ENCODE results near the gene SCAPER.

Gene SCAPER

GRCh38 chr15:76380249-76380648, 524.9 kb downstream of the SCAPER start:
- no peak overlapping the region for H3K27ac ChIP-seq (replicated peaks)
- no peak overlapping the region for H3K4me3 ChIP-seq (replicated peaks; ENCODE audit: insufficient read depth, low read length)
- TF ChIP-seq POLR2AphosphoS5 (IDR thresholded peaks at IDR 0.05; ENCODE audit: low read depth) = no peak
- TF ChIP-seq, protein P1, sequence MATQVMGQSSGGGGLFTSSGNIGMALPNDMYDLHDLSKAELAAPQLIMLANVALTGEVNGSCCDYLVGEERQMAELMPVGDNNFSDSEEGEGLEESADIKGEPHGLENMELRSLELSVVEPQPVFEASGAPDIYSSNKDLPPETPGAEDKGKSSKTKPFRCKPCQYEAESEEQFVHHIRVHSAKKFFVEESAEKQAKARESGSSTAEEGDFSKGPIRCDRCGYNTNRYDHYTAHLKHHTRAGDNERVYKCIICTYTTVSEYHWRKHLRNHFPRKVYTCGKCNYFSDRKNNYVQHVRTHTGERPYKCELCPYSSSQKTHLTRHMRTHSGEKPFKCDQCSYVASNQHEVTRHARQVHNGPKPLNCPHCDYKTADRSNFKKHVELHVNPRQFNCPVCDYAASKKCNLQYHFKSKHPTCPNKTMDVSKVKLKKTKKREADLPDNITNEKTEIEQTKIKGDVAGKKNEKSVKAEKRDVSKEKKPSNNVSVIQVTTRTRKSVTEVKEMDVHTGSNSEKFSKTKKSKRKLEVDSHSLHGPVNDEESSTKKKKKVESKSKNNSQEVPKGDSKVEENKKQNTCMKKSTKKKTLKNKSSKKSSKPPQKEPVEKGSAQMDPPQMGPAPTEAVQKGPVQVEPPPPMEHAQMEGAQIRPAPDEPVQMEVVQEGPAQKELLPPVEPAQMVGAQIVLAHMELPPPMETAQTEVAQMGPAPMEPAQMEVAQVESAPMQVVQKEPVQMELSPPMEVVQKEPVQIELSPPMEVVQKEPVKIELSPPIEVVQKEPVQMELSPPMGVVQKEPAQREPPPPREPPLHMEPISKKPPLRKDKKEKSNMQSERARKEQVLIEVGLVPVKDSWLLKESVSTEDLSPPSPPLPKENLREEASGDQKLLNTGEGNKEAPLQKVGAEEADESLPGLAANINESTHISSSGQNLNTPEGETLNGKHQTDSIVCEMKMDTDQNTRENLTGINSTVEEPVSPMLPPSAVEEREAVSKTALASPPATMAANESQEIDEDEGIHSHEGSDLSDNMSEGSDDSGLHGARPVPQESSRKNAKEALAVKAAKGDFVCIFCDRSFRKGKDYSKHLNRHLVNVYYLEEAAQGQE (IDR thresholded peaks at IDR 0.05; ENCODE audit: insufficient replicate concordance, low read depth) = no peak
- no peak for TF ChIP-seq SPI1 (IDR thresholded peaks at IDR 0.05; ENCODE audit: borderline replicate concordance, low read depth)
- TF ChIP-seq GABPA (IDR thresholded peaks at IDR 0.05; ENCODE audit: low read depth) = no peak
- TF ChIP-seq, protein P2, sequence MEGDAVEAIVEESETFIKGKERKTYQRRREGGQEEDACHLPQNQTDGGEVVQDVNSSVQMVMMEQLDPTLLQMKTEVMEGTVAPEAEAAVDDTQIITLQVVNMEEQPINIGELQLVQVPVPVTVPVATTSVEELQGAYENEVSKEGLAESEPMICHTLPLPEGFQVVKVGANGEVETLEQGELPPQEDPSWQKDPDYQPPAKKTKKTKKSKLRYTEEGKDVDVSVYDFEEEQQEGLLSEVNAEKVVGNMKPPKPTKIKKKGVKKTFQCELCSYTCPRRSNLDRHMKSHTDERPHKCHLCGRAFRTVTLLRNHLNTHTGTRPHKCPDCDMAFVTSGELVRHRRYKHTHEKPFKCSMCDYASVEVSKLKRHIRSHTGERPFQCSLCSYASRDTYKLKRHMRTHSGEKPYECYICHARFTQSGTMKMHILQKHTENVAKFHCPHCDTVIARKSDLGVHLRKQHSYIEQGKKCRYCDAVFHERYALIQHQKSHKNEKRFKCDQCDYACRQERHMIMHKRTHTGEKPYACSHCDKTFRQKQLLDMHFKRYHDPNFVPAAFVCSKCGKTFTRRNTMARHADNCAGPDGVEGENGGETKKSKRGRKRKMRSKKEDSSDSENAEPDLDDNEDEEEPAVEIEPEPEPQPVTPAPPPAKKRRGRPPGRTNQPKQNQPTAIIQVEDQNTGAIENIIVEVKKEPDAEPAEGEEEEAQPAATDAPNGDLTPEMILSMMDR (IDR thresholded peaks at IDR 0.05; ENCODE audit: insufficient read depth, low read length) = no peak
- DNase-seq (ENCODE audit: low read depth in 1 of 2, low spot score in 1 of 2) = no peak
- H3K27me3 ChIP-seq (ENCODE audit: insufficient read depth, poor library complexity, severe bottlenecking) = no peaks in the 10 kb centered on the region

DNA sequence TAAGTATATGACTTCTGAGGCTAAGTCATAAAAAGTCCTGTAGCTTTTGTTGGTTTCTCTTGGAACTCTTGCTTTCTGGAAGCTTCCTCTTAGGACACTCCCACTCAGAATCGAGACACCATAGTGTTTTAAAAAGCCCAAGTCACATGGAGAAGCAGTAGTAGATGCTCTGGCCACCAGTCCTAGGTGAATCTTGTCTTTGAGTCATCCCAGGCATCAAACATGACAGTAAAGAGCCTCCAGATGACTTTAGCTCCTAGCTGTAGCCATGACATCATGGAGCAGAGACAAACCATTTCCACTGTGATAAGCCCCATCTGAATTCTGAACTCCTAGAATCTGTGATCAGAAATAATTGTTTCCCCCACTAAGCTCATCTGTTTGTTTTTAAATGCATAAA, 526.4 kb downstream of the SCAPER start:
- no peaks in the 10 kb centered on the region for H3K27me3 ChIP-seq (ENCODE audit: insufficient read depth, poor library complexity, severe bottlenecking)
- DNase-seq (ENCODE audit: low read depth in 1 of 2, low spot score in 1 of 2) = no peak
- no peak overlapping the region for H3K27ac ChIP-seq (replicated peaks)
- TF ChIP-seq GABPA (IDR thresholded peaks at IDR 0.05; ENCODE audit: low read depth) (no peak), SPI1 (IDR thresholded peaks at IDR 0.05; ENCODE audit: borderline replicate concordance, low read depth) (no peak), POLR2AphosphoS5 (IDR thresholded peaks at IDR 0.05; ENCODE audit: low read depth) (no peak)
- TF ChIP-seq, protein P1 (IDR thresholded peaks at IDR 0.05; ENCODE audit: insufficient replicate concordance, low read depth) = no peak
- TF ChIP-seq, protein P2 (IDR thresholded peaks at IDR 0.05; ENCODE audit: insufficient read depth, low read length) = no peak
- H3K4me3 ChIP-seq (replicated peaks; ENCODE audit: insufficient read depth, low read length) = no peak overlapping the region

- no peaks in the 10 kb centered on the region for H3K27me3 ChIP-seq (ENCODE audit: insufficient read depth, poor library complexity, severe bottlenecking)
- H3K4me3 ChIP-seq (replicated peaks; ENCODE audit: insufficient read depth, low read length) = no peak overlapping the region
- H3K27ac ChIP-seq (replicated peaks) = no peak overlapping the region
- no peak for DNase-seq (ENCODE audit: low read depth in 1 of 2, low spot score in 1 of 2)
- no peak for TF ChIP-seq GABPA (IDR thresholded peaks at IDR 0.05; ENCODE audit: low read depth)
- TF ChIP-seq, protein P1 (IDR thresholded peaks at IDR 0.05; ENCODE audit: insufficient replicate concordance, low read depth) = no peak
- TF ChIP-seq SPI1 (IDR thresholded peaks at IDR 0.05; ENCODE audit: borderline replicate concordance, low read depth) = no peak
- TF ChIP-seq, protein P2 (IDR thresholded peaks at IDR 0.05; ENCODE audit: insufficient read depth, low read length) = no peak
- TF ChIP-seq POLR2AphosphoS5 (IDR thresholded peaks at IDR 0.05; ENCODE audit: low read depth) = no peak
These were observed 527.4 kb downstream of the SCAPER start for GRCh38 chr15:76377751-76378150.

Measured in HL-60 (cell line).